Endodermal cell (in vitro differentiated cells): ENCODE measurements around the gene CYB5A. TPM values are rescaled to one million over a fixed set of nuclear protein-coding genes. Genes with fewer than 3 reads are reported as not detected.

Source experiments
- DNase-seq: peaks from one replicate; pipeline ENCODE4 v3.0.0-alpha.2; 2017
- H3K27ac ChIP-seq: 2 replicates; pipeline ENCODE4 v1.5.1; 2013; ENCODE audit warnings: mild to moderate bottlenecking, low read depth, low read length, moderate library complexity
- H3K27me3 ChIP-seq: 2 replicates; pipeline ENCODE4 v1.6.1; 2013; ENCODE audit warnings: mild to moderate bottlenecking, low read length, moderate library complexity; ENCODE audit not compliant: insufficient read depth, control insufficient read depth, poor library complexity, severe bottlenecking
- H3K36me3 ChIP-seq: 2 replicates; pipeline ENCODE4 v1.7.0; 2013; ENCODE audit warnings: mild to moderate bottlenecking, low read length, moderate library complexity; ENCODE audit not compliant: control insufficient read depth, insufficient read depth
- H3K4me1 ChIP-seq: one replicate; pipeline ENCODE4 v1.7.0; 2013; ENCODE audit warnings: low read length; ENCODE audit not compliant: control insufficient read depth, insufficient read depth
- H3K4me3 ChIP-seq: 2 replicates; pipeline ENCODE4 v1.5.1; 2013; ENCODE audit warnings: mild to moderate bottlenecking, low read length, moderate library complexity
- H3K9ac ChIP-seq: 2 replicates; pipeline ENCODE4 v1.6.1; 2013; ENCODE audit warnings: mild to moderate bottlenecking, low read length, moderate library complexity; ENCODE audit not compliant: poor library complexity, severe bottlenecking; ENCODE audit errors: extremely low read depth
- H3K9me3 ChIP-seq: 2 replicates; pipeline ENCODE4 v1.6.1; 2013; ENCODE audit warnings: mild to moderate bottlenecking, low read length, moderate library complexity; ENCODE audit not compliant: control insufficient read depth
- H3K27ac Mint-ChIP-seq: 2 replicates; pipeline ENCODE4 v1.8.0; 2020; ENCODE audit warnings: mixed read lengths
- H3K27me3 Mint-ChIP-seq: 2 replicates; pipeline ENCODE4 v1.8.0; 2021; ENCODE audit warnings: mild to moderate bottlenecking, mixed read lengths; ENCODE audit not compliant: insufficient read depth
- H3K36me3 Mint-ChIP-seq: 2 replicates; pipeline ENCODE4 v1.8.0; 2020; ENCODE audit warnings: low read depth, mixed read lengths
- H3K4me1 Mint-ChIP-seq: 2 replicates; pipeline ENCODE4 v1.8.0; 2020; ENCODE audit warnings: mixed read lengths
- H3K4me3 Mint-ChIP-seq: 2 replicates; pipeline ENCODE4 v1.8.0; 2020; ENCODE audit warnings: mild to moderate bottlenecking, moderate library complexity, mixed read lengths
- H3K9me3 Mint-ChIP-seq: 2 replicates; pipeline ENCODE4 v1.8.0; 2020; ENCODE audit warnings: mild to moderate bottlenecking, mixed read lengths
- CTCF ChIP-seq: fragments of 200-600 bp; sonication (generic); conservative IDR thresholded peaks from 2 replicates; pipeline ENCODE4 v1.5.0; 2021; ENCODE audit warnings: antibody characterized with exemption, mild to moderate bottlenecking
- WGBS, 2 experiments: methylation state at CpG; one replicate each; pipeline versions ENCODE4 v1.1.5 to v1.1.7; 2013; ENCODE audit warnings: missing lambda C conversion rate in 2 of 2, mixed read lengths in 1 of 2; ENCODE audit not compliant: insufficient coverage in 1 of 2, insufficient read length in 1 of 2; 5-methylcytosine and 5-hydroxymethylcytosine counted together
- total RNA-seq, 2 donors: library from RNA; stranded (reverse); fragmentation: NEBNext Ultra II Directional in 1 of 2; extraction: Animal tissue kit (Norgen Biotek cat#: 25700) in 1 of 2; gene quantifications; 2 replicates in 1 of 2; 3 replicates in 1 of 2; pipeline ENCODE4 v1.2.1, GENCODE V29; 2021

The CYB5A gene
- total RNA-seq, 2 donors from 2014 or later = 72.6 to 124 TPM

DNA sequence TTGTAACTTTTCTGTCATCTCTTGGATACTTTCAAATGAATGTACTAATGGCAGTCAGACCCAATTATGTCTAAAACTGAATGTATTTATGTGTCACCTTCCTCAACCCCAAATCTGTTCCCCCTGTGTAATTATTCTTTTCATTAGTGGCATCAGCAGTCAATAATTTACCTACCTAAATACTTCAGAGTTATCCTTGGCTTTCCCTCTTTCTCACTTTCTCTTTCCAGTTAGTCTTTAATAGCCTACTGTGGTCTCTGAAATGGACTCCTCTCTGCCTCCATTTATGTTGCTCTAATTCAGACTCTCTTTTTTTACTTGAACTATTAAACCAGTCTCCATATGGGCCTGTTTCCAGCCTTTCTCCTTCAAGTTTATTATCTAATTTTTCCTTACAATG is 44.9 kb upstream of the CYB5A start:
- TF ChIP-seq CTCF = no peak
- DNase-seq = no peak
- H3K27ac Mint-ChIP-seq = no peak overlapping the region
- peaks cover 11% of the 10 kb centered on the region for H3K4me1 Mint-ChIP-seq
- no peaks in the 10 kb centered on the region for H3K36me3 Mint-ChIP-seq
- H3K9me3 Mint-ChIP-seq = no peaks in the 10 kb centered on the region
- peaks cover 11% of the 10 kb centered on the region for H3K9me3 ChIP-seq
- H3K27me3 ChIP-seq = peaks cover 11% of the 10 kb centered on the region
- no peak overlapping the region for H3K27ac ChIP-seq
- no peak overlapping the region for H3K4me3 ChIP-seq
- H3K4me3 Mint-ChIP-seq = no peak overlapping the region
- H3K27me3 Mint-ChIP-seq = no peaks in the 10 kb centered on the region
- no peaks in the 10 kb centered on the region for H3K4me1 ChIP-seq
- H3K36me3 ChIP-seq = no peaks in the 10 kb centered on the region
- no peak overlapping the region for H3K9ac ChIP-seq

DNA sequence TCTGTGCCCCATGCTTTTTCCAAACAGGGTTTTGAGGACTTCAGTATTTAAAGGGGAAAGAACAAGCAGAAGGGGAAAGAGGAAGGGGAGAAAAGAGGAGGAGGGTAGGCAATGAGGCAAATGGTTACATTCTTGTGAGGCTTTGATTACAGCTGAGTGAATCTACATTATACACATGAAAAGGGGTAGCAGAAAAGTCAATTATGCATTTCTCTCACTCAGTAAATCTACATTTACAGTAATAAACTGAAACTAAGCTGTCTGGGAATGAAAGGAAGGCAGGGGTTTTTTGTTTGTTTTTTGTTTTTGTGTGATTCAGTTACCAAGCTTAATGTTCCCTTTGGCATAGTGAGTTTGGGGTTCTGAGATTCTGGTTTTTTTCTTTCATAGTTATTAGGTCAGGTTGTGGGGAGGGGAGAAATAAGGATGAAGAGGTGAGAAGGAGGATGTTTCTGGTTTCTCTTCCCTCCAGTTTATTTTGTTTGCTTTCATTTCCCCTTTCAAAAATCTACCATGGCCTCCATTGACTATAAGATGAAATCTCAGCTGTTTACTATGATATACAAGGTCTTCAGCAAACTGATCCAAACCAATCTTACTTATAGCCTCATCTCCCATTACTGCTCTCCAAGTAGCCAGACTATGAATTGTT is 42.6 kb upstream of the CYB5A start:
- H3K36me3 ChIP-seq = no peaks in the 10 kb centered on the region
- peaks cover 11% of the 10 kb centered on the region for H3K4me1 Mint-ChIP-seq
- no peak overlapping the region for H3K27ac ChIP-seq
- no peaks in the 10 kb centered on the region for H3K36me3 Mint-ChIP-seq
- no peak overlapping the region for H3K4me3 Mint-ChIP-seq
- DNase-seq = no peak
- peaks cover 11% of the 10 kb centered on the region for H3K27me3 ChIP-seq
- H3K9me3 ChIP-seq = peaks cover 11% of the 10 kb centered on the region
- H3K27ac Mint-ChIP-seq = no peak overlapping the region
- no peaks in the 10 kb centered on the region for H3K4me1 ChIP-seq
- H3K9me3 Mint-ChIP-seq = no peaks in the 10 kb centered on the region
- no peak overlapping the region for H3K4me3 ChIP-seq
- H3K27me3 Mint-ChIP-seq = no peaks in the 10 kb centered on the region
- TF ChIP-seq CTCF = no peak
- no peak overlapping the region for H3K9ac ChIP-seq

GRCh38 chr18:74333091-74333490 is 41.3 kb upstream of the CYB5A start:
- Histone ChIP-seq H3K27ac (no peak overlapping the region), H3K27me3 (peaks cover 8% of the 10 kb centered on the region), H3K9ac (no peak overlapping the region), H3K36me3 (no peaks in the 10 kb centered on the region), H3K9me3 (peaks cover 11% of the 10 kb centered on the region), H3K4me1 (no peaks in the 10 kb centered on the region), H3K4me3 (no peak overlapping the region)
- H3K9me3 Mint-ChIP-seq = no peaks in the 10 kb centered on the region
- TF ChIP-seq CTCF = no peak
- DNase-seq = no peak
- H3K4me1 Mint-ChIP-seq = peaks cover 11% of the 10 kb centered on the region
- H3K36me3 Mint-ChIP-seq = no peaks in the 10 kb centered on the region
- H3K27me3 Mint-ChIP-seq = no peaks in the 10 kb centered on the region
- no peak overlapping the region for H3K27ac Mint-ChIP-seq
- 77% methylated on average over 1 of the region's 1 CpG; no CpG with 5 or more reads in 1 of the 2 experiments for WGBS, 2 experiments
- no peak overlapping the region for H3K4me3 Mint-ChIP-seq
